ENCODE results near the gene STUB1. TPM values are rescaled to one million over a fixed set of nuclear protein-coding genes. Genes with fewer than 3 reads are reported as not detected.
A peak's percentile ranks its signal among the peaks of the same experiment; 100 is the strongest.

The STUB1 gene
- total and polyA plus RNA-seq, 2 donors (not counting 1 experiment from before 2014, with no cell fraction given), result 94.3 to 116 TPM

- peak overlapping the region; percentile 73 for H3K9ac ChIP-seq (ENCODE audit: low read length)
- intact Hi-C loops (cut with micrococcal nuclease), result no loop called here
- peak; percentile 70 for DNase-seq
Observed at GRCh38 chr16:695355-696089, 15.3 kb downstream of the STUB1 start.

More at GRCh38 chr16:695355-696089, 15.3 kb downstream of the STUB1 start:
- peaks cover 16% of the 10 kb centered on the region for H3K4me1 Mint-ChIP-seq
- POLR2A ChIA-PET, result interaction anchor here (1.0 kb wide), 1 partner anchor 59 kb away, joined by 3 read pairs; the partner anchor contains the start of gene METTL26
- 4% methylated on average over 71 of the region's 71 CpGs for WGBS (ENCODE audit: insufficient coverage)
- peaks cover 17% of the 10 kb centered on the region for H3K27me3 Mint-ChIP-seq
- peaks cover 0 to 38% (median 0%) of the 10 kb centered on the region in 3 donors for H3K9me3 ChIP-seq (ENCODE audit: control extremely low read depth in 1 of 3, control insufficient read depth in 2 of 3, insufficient read depth in 1 of 3, low read length in 2 of 3)
- peaks cover 30 to 38% of the 10 kb centered on the region in 2 donors for H3K4me1 ChIP-seq (ENCODE audit: control insufficient read depth in 2 of 2, insufficient read depth in 2 of 2, low read length in 2 of 2)
- no peaks in the 10 kb centered on the region for H3K9me3 Mint-ChIP-seq (ENCODE audit: insufficient read depth)
- TF ChIP-seq EZH2 (IDR thresholded peaks at IDR 0.05; ENCODE audit: borderline replicate concordance, insufficient read depth, low read depth, low read length, poor library complexity, severe bottlenecking), result no peak
- no peak for TF ChIP-seq CTCF (IDR thresholded peaks at IDR 0.05)
- CTCF ChIA-PET, result no interaction called here
- no peaks in the 10 kb centered on the region for H3K36me3 ChIP-seq (replicated peaks in 1 of 2; ENCODE audit: control extremely low read depth in 1 of 2, control insufficient read depth in 1 of 2, extremely low read depth in 1 of 2, insufficient read depth in 2 of 2, low read length in 1 of 2)
- peak overlapping the region; percentile 12 to 67 (median 55) for H3K4me3 ChIP-seq (ENCODE audit: control extremely low read depth in 1 of 5, extremely low read depth in 1 of 5, insufficient read depth in 1 of 5, low read depth in 2 of 5, low read length in 4 of 5)
- no peak overlapping the region for H3K27ac ChIP-seq (ENCODE audit: low read length in 2 of 2)
- H3K27me3 ChIP-seq (replicated peaks in 1 of 4; ENCODE audit: control extremely low read depth in 1 of 4, control insufficient read depth in 3 of 4, insufficient read depth in 4 of 4, low read length in 3 of 4), result peaks cover 0 to 59% (median 25%) of the 10 kb centered on the region in 4 experiments
- no peaks in the 10 kb centered on the region for H3K79me2 ChIP-seq (ENCODE audit: control insufficient read depth, insufficient read depth, low read length)
- H3K27ac Mint-ChIP-seq, result peak overlapping the region; percentile 65
- peak overlapping the region; percentile 71 for H2AFZ ChIP-seq (ENCODE audit: insufficient read depth, low read depth, low read length, poor library complexity, severe bottlenecking)
- ATAC-seq (ENCODE audit: low read depth), result peak; percentile 76
- peak overlapping the region; percentile 87 for H3K4me3 Mint-ChIP-seq
- peak overlapping the region; percentile 96 for H3K4me2 ChIP-seq (replicated peaks; ENCODE audit: low read depth, low read length, poor library complexity, severe bottlenecking)
- H4K20me1 ChIP-seq (ENCODE audit: control insufficient read depth, insufficient read depth, low read length, poor library complexity, severe bottlenecking), result no peaks in the 10 kb centered on the region

Measured in B cell (primary cell).